Natural killer cell (primary cell): ENCODE results near the gene ZNF33B. TPM values are rescaled to one million over a fixed set of nuclear protein-coding genes. Genes with fewer than 3 reads are reported as not detected.

ENCODE experiments used
- ATAC-seq, 3 donors: fragments of 150-1000 bp in 2 of 3; fragments of 200-7000 bp in 1 of 3; cut with Tn5 transposase; 1 replicate in 1 of 3; 2 replicates in 2 of 3; pipeline ENCODE4 v1.10.0; 2021; ENCODE audit warnings: mild to moderate bottlenecking in 2 of 3, moderate library complexity in 2 of 3
- DNase-seq, 2 donors: peaks; one replicate each; pipeline versions ENCODE4 v3.0.0 to v3.0.0-alpha.2; 2013 to 2021; ENCODE audit warnings: mixed read lengths in 1 of 2
- H3K27ac ChIP-seq: one replicate; pipeline ENCODE4 v1.5.1; 2013; ENCODE audit warnings: mild to moderate bottlenecking, low read length
- H3K27me3 ChIP-seq: one replicate; pipeline ENCODE4 v1.6.1; 2013; ENCODE audit warnings: low read length; ENCODE audit not compliant: control insufficient read depth, insufficient read depth
- H3K36me3 ChIP-seq: one replicate; pipeline ENCODE4 v1.6.1; 2013; ENCODE audit warnings: low read length; ENCODE audit not compliant: control insufficient read depth, insufficient read depth
- H3K4me1 ChIP-seq: one replicate; pipeline ENCODE4 v1.6.1; 2013; ENCODE audit warnings: low read length; ENCODE audit not compliant: control insufficient read depth, insufficient read depth
- H3K4me3 ChIP-seq: one replicate; pipeline ENCODE4 v1.5.1; 2013; ENCODE audit warnings: low read length
- H3K9me3 ChIP-seq: one replicate; pipeline ENCODE4 v1.6.1; 2013; ENCODE audit warnings: low read length; ENCODE audit not compliant: control insufficient read depth, insufficient read depth
- H3K27ac Mint-ChIP-seq, 2 donors: one replicate each; pipeline ENCODE4 v1.8.0; 2022; ENCODE audit warnings: mild to moderate bottlenecking in 2 of 2, mixed read lengths in 2 of 2, moderate library complexity in 1 of 2
- H3K27me3 Mint-ChIP-seq, 2 donors: one replicate each; pipeline ENCODE4 v1.8.0; 2022; ENCODE audit warnings: low read depth in 2 of 2, mixed read lengths in 2 of 2
- H3K36me3 Mint-ChIP-seq: one replicate; pipeline ENCODE4 v1.8.0; 2022; ENCODE audit warnings: mixed read lengths
- H3K4me1 Mint-ChIP-seq, 2 donors: one replicate each; pipeline ENCODE4 v1.8.0; 2022; ENCODE audit warnings: mixed read lengths in 2 of 2
- H3K4me3 Mint-ChIP-seq: one replicate; pipeline ENCODE4 v1.8.0; 2022; ENCODE audit warnings: mild to moderate bottlenecking, moderate library complexity, mixed read lengths
- H3K9me3 Mint-ChIP-seq, 2 donors: one replicate each; pipeline ENCODE4 v1.8.0; 2022; ENCODE audit warnings: mixed read lengths in 2 of 2
- WGBS: methylation state at CpG from one replicate; pipeline ENCODE4 v1.1.7; 2013; ENCODE audit warnings: missing lambda C conversion rate; ENCODE audit not compliant: insufficient coverage; 5-methylcytosine and 5-hydroxymethylcytosine counted together
- intact Hi-C: fragments of 100-400 bp; cut with micrococcal nuclease; formaldehyde crosslinking; loops from one replicate; pipeline ENCODE4 v1.14.2; 2022
- total RNA-seq, 4 donors: library from RNA; stranded (reverse); fragments of 120-200 nt in 1 of 4; gene quantifications; one replicate each; pipeline versions ENCODE4 v1.2.3 to v1.2.4, GENCODE V29; 2013 to 2022
- TF ChIP-seq, protein P1 (sequence below): fragments of 200-600 bp; IDR thresholded peaks from one replicate; pipeline ENCODE4 v1.8.0; 2022; ENCODE audit warnings: antibody characterized with exemption

Gene ZNF33B
- total RNA-seq, 3 donors from 2014 or later (not counting 1 experiment from before 2014, with no cell fraction given): 14.8 to 25.6 (median 17.8) TPM

DNA sequence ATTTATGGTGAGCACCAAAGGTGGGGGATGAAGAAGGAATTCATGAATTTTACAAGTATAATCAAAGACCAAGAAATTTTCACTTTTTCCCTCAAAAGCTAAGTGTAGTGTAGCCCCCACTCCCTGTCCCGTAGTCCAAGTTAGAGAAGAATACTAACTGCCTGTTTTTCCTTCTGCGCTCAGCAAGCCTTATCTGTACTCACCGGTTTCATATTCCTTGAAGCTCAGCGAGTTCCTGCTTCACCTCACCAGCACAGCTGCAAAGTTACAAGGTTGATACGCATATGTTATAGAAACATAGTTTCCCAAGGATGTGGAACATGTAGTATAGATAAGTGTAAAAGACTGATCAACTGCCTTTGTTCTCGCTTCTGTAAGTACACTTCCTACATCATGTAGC, 16.0 kb upstream of the ZNF33B start:
- no peaks in the 10 kb centered on the region for H3K9me3 ChIP-seq
- Mint-ChIP-seq H3K27ac (no peak overlapping the region), H3K4me3 (no peak overlapping the region), H3K36me3 (no peaks in the 10 kb centered on the region), H3K9me3 (no peaks in the 10 kb centered on the region), H3K27me3 (peaks cover 7 to 37% of the 10 kb centered on the region in 2 donors), H3K4me1 (peaks cover 0 to 7% of the 10 kb centered on the region in 2 donors)
- H3K4me3 ChIP-seq: no peak overlapping the region
- no peak overlapping the region for H3K27ac ChIP-seq
- 60% methylated on average over 6 of the region's 6 CpGs for WGBS
- H3K27me3 ChIP-seq: no peaks in the 10 kb centered on the region
- intact Hi-C loops: no loop called here
- no peaks in the 10 kb centered on the region for H3K36me3 ChIP-seq
- DNase-seq (no peak), ATAC-seq (no peak)
- no peaks in the 10 kb centered on the region for H3K4me1 ChIP-seq
- TF ChIP-seq, protein P1, sequence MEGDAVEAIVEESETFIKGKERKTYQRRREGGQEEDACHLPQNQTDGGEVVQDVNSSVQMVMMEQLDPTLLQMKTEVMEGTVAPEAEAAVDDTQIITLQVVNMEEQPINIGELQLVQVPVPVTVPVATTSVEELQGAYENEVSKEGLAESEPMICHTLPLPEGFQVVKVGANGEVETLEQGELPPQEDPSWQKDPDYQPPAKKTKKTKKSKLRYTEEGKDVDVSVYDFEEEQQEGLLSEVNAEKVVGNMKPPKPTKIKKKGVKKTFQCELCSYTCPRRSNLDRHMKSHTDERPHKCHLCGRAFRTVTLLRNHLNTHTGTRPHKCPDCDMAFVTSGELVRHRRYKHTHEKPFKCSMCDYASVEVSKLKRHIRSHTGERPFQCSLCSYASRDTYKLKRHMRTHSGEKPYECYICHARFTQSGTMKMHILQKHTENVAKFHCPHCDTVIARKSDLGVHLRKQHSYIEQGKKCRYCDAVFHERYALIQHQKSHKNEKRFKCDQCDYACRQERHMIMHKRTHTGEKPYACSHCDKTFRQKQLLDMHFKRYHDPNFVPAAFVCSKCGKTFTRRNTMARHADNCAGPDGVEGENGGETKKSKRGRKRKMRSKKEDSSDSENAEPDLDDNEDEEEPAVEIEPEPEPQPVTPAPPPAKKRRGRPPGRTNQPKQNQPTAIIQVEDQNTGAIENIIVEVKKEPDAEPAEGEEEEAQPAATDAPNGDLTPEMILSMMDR: no peak

DNA sequence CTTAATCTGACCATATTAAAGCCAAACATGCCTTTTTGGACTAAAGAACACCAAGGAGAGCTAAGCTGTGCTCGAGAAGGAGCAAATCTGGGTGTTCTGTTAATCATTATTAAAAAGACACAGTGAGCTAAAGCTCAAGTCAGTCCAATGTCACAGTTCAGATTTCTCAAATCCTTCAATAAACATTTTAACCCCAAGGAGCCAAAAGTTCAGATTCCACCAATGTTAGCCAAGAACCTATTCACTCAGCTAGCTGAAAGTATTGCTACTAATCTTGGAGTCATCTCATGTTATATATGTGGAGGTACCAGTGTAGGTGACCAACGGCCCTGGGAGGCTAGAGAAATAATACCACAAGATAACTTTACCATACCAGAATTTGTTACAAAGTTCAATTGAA, 14.5 kb upstream of the ZNF33B start:
- no peak overlapping the region for H3K27ac Mint-ChIP-seq
- H3K4me1 Mint-ChIP-seq: peaks cover 0 to 7% of the 10 kb centered on the region in 2 donors

DNA sequence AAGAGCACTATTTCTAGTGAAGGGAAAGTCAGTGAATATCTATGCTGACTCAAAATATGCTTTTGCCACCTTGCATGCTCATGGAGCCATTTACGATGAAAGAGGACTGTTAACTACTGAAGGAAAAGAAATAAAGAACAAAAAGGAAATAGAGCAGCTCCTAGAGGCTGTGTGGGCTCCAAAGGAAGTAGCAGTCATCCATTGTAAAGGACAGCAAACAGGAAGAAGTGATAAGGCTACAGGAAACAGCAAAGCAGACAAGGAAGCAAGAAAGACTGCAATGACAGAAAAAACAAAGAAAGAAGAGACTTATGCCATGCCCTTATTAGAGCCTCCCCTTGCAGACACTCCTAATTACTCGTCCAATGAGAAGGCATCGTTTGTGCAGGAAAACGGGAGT, 12.0 kb upstream of the ZNF33B start:
- Histone ChIP-seq H3K4me3 (no peak overlapping the region), H3K4me1 (no peaks in the 10 kb centered on the region), H3K36me3 (no peaks in the 10 kb centered on the region), H3K27ac (no peak overlapping the region), H3K9me3 (no peaks in the 10 kb centered on the region), H3K27me3 (no peaks in the 10 kb centered on the region)
- Mint-ChIP-seq H3K27me3 (peaks cover 8 to 20% of the 10 kb centered on the region in 2 donors), H3K9me3 (no peaks in the 10 kb centered on the region), H3K4me1 (peaks cover 0 to 7% of the 10 kb centered on the region in 2 donors), H3K4me3 (no peak overlapping the region), H3K36me3 (no peaks in the 10 kb centered on the region), H3K27ac (no peak overlapping the region)
- ATAC-seq: no peak
- WGBS: 71% methylated on average over 4 of the region's 4 CpGs
- intact Hi-C loops: no loop called here
- TF ChIP-seq, protein P1: no peak
- no peak for DNase-seq

More for the DNA sequence above, 14.5 kb upstream of the ZNF33B start:
- Histone ChIP-seq H3K4me3 (no peak overlapping the region), H3K4me1 (no peaks in the 10 kb centered on the region), H3K36me3 (no peaks in the 10 kb centered on the region), H3K27ac (no peak overlapping the region), H3K27me3 (no peaks in the 10 kb centered on the region), H3K9me3 (no peaks in the 10 kb centered on the region)
- intact Hi-C loops: no loop called here
- H3K27me3 Mint-ChIP-seq: peaks cover 8 to 25% of the 10 kb centered on the region in 2 donors
- no CpG with 5 or more reads among the region's 2 CpGs for WGBS
- no peak for DNase-seq
- H3K36me3 Mint-ChIP-seq: no peaks in the 10 kb centered on the region
- TF ChIP-seq, protein P1: no peak
- H3K4me3 Mint-ChIP-seq: no peak overlapping the region
- H3K9me3 Mint-ChIP-seq: no peaks in the 10 kb centered on the region
- no peak for ATAC-seq

DNA sequence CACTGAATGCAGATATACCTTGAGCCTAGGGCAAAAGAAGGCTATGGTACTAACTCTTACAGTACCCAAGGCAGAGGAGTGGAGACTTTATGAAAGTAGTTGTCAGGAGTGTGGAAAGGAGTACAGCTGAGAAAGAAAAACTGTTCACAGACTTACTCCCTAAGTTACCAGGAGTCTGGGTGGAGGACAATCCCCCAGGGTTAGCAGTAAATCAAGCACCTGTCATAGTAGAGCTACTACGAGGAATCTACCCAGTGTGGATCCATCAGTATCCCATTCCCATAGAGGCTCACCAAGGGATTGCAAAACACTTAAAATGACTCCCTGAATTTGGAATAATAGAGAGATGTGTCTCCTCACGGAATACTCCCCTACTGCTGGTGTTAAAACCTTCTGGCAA, 10.1 kb upstream of the ZNF33B start:
- no peaks in the 10 kb centered on the region for H3K9me3 Mint-ChIP-seq
- intact Hi-C loops: no loop called here
- Histone ChIP-seq H3K9me3 (no peaks in the 10 kb centered on the region), H3K27ac (no peak overlapping the region), H3K4me3 (no peak overlapping the region), H3K27me3 (no peaks in the 10 kb centered on the region), H3K36me3 (no peaks in the 10 kb centered on the region), H3K4me1 (no peaks in the 10 kb centered on the region)
- peaks cover 12 to 19% of the 10 kb centered on the region in 2 donors for H3K27me3 Mint-ChIP-seq
- 82% methylated on average over 2 of the region's 2 CpGs for WGBS
- peaks cover 0 to 7% of the 10 kb centered on the region in 2 donors for H3K4me1 Mint-ChIP-seq
- TF ChIP-seq, protein P1: no peak
- H3K4me3 Mint-ChIP-seq: no peak overlapping the region
- ATAC-seq (no peak), DNase-seq (no peak)
- no peak overlapping the region for H3K27ac Mint-ChIP-seq
- H3K36me3 Mint-ChIP-seq: no peaks in the 10 kb centered on the region
